ENCODE results near the gene KCNAB1.

GRCh38 chr3:156493887-156494286, 373.5 kb downstream of the KCNAB1 start:
- no peak for TF ChIP-seq POLR2AphosphoS5 (IDR thresholded peaks at IDR 0.05; ENCODE audit: insufficient read depth in 1 of 2, low read depth in 1 of 2)
- no peak for TF ChIP-seq CTCF (IDR thresholded peaks at IDR 0.05)
- TF ChIP-seq POLR2A (IDR thresholded peaks at IDR 0.05) = no peak
